ENCODE measurements around the gene PPP1R27.

DNA sequence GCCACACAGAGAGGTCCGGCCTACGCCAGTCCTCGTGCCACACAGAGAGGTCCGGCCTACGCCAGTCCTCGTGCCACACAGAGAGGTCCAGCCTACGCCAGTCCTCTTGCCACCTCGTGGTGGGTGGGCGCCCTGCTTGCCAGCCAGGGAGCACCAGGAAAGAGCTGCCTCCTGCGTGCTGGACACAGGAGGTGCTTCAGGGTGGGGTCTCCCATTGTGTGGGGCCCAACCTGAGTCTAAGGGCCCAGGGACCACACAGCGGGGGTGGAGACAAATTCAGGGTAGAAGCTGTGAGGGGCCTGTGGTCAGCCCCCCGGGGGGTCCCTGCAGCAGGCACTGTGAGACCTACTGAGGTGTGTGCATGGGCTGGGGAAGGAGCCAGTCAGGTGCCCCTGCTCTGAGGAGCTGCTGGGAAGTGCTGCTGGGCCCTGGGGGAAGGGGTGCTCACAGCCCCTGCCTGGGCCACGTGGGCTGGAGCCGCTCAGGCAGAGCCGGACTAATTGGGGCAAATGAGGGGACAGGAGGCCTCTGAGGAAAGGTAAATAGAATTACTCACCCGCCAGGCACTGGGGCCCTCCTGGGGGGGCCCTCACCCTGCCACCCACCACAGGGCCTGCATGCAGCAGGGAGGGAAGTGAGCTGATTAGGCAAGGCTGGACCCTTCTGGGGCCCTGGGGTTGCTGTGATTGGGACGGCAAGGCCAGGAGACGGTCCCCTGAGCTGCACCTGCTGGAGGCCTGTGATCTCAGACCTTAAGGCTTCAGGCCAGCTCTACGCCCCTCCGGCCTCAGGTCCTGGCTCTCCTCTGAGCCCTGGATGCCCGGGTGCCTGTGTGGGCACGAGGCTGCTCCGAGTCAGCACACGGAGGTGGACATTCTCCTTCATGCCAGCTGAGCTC lies 19.9 kb downstream of the PPP1R27 start:
- TF ChIP-seq, protein P1, sequence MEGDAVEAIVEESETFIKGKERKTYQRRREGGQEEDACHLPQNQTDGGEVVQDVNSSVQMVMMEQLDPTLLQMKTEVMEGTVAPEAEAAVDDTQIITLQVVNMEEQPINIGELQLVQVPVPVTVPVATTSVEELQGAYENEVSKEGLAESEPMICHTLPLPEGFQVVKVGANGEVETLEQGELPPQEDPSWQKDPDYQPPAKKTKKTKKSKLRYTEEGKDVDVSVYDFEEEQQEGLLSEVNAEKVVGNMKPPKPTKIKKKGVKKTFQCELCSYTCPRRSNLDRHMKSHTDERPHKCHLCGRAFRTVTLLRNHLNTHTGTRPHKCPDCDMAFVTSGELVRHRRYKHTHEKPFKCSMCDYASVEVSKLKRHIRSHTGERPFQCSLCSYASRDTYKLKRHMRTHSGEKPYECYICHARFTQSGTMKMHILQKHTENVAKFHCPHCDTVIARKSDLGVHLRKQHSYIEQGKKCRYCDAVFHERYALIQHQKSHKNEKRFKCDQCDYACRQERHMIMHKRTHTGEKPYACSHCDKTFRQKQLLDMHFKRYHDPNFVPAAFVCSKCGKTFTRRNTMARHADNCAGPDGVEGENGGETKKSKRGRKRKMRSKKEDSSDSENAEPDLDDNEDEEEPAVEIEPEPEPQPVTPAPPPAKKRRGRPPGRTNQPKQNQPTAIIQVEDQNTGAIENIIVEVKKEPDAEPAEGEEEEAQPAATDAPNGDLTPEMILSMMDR (IDR thresholded peaks at IDR 0.05; ENCODE audit: borderline replicate concordance, extremely low read depth, low read length, poor library complexity, severe bottlenecking): no peak
- no peak for TF ChIP-seq EZH2 (IDR thresholded peaks at IDR 0.05; ENCODE audit: borderline replicate concordance, low read depth, low read length, severe bottlenecking)

All from DND-41 (cell line).